Endometrial microvascular endothelial cells (primary cell): ENCODE measurements around the gene SEMA4D. TPM values are rescaled to one million over a fixed set of nuclear protein-coding genes. Genes with fewer than 3 reads are reported as not detected.

Source experiments
- in situ Hi-C: cut with HindIII; loops from 2 replicates; pipeline ENCODE4 v1.10.0; 2017; ENCODE audit warnings: low sequenced_read_pairs, low pct_unique_long_range_greater_than_20kb; ENCODE audit errors: inconsistent ontology term
- total RNA-seq: library from RNA; depleted of rRNA; stranded (reverse); fragments of >200 nt; gene quantifications from one replicate; pipeline ENCODE4 v1.2.3, GENCODE V29; 2015; ENCODE audit errors: inconsistent ontology term

The SEMA4D gene
- total RNA-seq, 1 donor from 2014 or later, result 2.8 TPM

DNA sequence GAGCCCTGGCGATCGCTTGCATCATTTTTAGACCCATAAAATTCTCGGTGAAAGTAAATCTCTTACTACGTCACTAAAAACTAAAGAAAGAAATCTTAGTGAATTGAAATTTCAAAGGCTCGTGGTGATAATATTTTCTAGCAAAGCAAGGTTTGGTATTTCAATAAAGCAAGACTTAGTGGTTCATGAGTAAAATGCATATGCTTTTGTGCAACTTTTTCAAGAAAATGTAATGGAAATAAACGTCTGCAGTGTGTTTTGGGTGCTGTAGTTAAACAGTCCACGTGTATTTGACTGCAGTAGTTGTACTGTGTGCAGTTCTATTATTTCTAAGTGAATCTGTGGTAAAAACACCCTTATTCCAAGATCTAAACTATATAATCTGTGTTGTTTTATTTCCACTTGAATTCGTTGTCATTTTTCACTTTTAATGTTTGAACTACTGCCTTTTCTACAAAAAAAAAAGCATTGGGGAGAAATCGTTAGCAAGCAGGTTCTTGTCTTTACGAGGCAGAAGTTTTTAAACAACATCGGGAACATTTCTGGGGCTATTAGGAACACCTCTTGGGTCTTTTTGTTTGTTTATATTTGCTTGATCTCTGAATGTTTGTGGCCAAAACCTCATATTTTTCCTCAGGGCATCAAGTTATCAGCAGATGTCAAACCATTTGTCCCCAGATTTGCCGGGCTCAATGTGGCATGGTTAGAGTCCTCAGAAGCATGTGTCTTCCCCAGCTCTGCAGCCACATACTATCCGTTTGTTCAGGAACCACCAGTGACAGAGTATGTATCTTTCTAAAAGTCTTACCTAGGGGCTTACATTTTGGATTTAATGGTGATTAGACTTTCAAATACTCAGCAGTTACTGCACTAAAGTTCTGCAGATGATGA, 178.7 kb downstream of the SEMA4D start:
- in situ Hi-C loops, result no loop called here

- in situ Hi-C loops, result no loop called here
These were observed 179.5 kb downstream of the SEMA4D start, which contains the start of gene SECISBP2 for GRCh38 chr9:89318123-89319014. TSS of gene SECISBP2 (plus strand) at chr9:89318500. CDS start at chr9:89318577, 77 bp downstream.

DNA sequence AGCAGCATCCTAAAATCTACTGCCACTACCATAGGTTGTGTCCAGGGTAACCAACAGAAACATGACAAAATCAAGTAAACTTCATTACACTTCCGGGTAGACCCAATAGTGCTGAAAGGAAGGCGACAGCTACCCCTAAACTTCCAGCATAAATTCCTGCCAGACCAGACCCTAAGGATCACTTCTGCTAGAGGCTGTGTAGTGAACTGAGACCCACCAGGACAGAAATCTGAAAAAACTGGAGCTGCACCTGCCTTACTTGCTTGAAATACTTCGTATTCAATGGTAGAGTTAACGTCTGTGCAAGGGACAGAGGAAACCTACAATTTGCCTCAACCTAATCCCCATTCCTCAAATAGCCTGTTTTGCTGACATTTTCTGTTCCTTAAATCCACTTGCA, 180.6 kb downstream of the SEMA4D start:
- in situ Hi-C loops, result no loop called here

DNA sequence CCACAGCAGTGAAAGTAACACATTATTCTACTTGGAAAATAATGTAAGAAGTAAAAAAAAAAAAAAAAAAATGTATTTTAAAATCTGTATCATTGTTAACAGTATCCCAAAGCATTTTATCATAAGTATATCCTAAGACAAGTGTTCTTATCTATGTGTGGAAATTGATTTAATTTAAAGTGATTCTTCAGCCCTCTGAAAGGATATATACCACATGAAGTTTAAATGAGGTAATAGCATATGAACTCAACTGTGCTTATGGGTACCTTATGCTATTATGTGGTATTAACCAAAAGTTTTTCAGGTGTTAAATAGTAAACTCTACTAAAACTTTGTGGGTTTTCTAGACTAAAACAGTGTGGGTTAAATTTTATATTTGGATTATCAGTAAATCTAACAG, 182.4 kb downstream of the SEMA4D start:
- in situ Hi-C loops, result no loop called here

DNA sequence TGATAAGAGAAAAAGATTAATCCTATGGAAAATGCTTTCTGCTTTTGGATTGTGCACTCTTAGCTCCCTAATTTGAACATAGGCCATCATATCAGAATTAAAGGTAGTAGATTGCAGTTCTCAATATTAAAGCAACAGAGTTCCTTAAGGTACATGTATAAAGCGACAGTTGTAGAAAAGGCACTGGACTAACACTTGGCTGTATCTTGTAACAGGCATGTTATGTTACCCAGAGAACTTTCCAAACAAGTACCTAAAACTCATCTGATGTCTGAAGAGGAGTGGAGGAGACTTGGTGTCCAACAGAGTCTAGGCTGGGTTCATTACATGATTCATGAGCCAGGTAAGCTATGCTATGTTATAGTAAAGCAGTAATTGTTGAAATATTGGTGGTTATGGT, 183.0 kb downstream of the SEMA4D start:
- in situ Hi-C loops, result no loop called here

DNA sequence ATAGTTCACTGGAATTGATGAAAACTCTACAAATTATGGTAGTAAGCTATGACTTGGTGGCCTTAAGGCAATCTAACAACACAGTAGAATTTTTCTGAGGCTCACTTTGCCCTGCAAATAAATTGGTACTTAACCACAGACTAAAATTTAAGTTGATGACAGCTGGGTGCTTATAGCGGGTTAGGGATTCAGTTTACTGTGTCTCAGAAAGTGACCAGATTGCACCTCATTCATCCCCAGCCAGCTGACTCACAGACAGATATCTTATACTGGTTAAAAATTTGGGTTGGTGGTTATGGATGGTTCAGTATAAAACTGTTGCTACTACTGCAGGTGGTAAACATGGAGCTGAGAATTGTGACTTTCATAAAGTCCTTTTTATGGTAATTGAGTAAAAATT, 184.1 kb downstream of the SEMA4D start:
- in situ Hi-C loops, result no loop called here

DNA sequence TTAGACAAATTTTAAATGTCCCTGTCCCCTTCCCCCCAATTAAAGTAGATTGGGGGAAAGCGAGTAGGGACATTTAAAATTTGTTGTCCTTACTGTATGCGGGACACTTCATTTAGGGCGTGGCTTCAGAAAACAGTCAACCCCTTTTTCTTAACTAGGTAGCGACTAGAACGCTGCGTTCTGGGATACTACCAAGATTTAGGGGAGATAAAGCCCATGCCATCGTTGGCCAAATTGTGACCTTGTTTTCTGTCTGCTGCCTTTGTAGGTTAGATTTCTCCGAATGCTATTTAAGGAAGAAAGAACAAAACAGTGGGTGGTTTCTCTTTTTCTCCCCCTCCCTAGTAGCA, 185.7 kb downstream of the SEMA4D start:
- in situ Hi-C loops, result no loop called here

GRCh38 chr9:89311346-89312221, 186.3 kb downstream of the SEMA4D start:
- in situ Hi-C loops, result no loop called here

Other genes with a start within 250 kb of the SEMA4D start
- 384 TPM for gene CKS2, start 186.9 kb downstream of the SEMA4D start, total RNA-seq
- 29.6 TPM for gene SECISBP2, start 179.6 kb downstream of the SEMA4D start, total RNA-seq
- gene GADD45G, start 106.9 kb upstream of the SEMA4D start, total RNA-seq, result 1.5 TPM